Fibroblast of mammary gland (primary cell): ENCODE results near the gene ADH1C.

Experiments used
- DNase-seq: peaks from one replicate; pipeline ENCODE4 v3.0.0-alpha.2; 2010; ENCODE audit warnings: low read depth
- H3K4me3 ChIP-seq: 2 replicates; pipeline ENCODE4 v1.5.1; 2011; ENCODE audit warnings: low read depth, mild to moderate bottlenecking, low read length, moderate library complexity; ENCODE audit not compliant: control insufficient read depth
- CTCF ChIP-seq: conservative IDR thresholded peaks from 2 replicates; pipeline ENCODE4 v1.5.1; 2011; ENCODE audit warnings: low read depth, low read length, inconsistent platforms; ENCODE audit not compliant: control insufficient read depth, insufficient read depth

The ADH1C gene

GRCh38 chr4:99352602-99353537 lies at the start of gene ADH1C:
Gene ADH1C, minus strand, starts transcription at chr4:99352746. Its CDS starts 71 bp downstream, at chr4:99352675.
- peak; percentile 46 for DNase-seq
- no peak within 1 kb of the TSS for H3K4me3 ChIP-seq
- TF ChIP-seq CTCF, result no peak

GRCh38 chr4:99400831-99401230 lies 48.3 kb upstream of the ADH1C start:
- TF ChIP-seq CTCF, result no peak
- no peak overlapping the region for H3K4me3 ChIP-seq
- DNase-seq, result no peak

- DNase-seq, result no peak
- no peak for TF ChIP-seq CTCF
- no peak overlapping the region for H3K4me3 ChIP-seq
Measured at GRCh38 chr4:99399017-99399416, 46.5 kb upstream of the ADH1C start.

- H3K4me3 ChIP-seq, result no peak overlapping the region
- peak; percentile 67 for DNase-seq
- TF ChIP-seq CTCF, result no peak
Measured at GRCh38 chr4:99395595-99396364, 43.2 kb upstream of the ADH1C start.

- DNase-seq, result peak; percentile 51
- H3K4me3 ChIP-seq, result no peak overlapping the region
- TF ChIP-seq CTCF, result no peak
Measured at GRCh38 chr4:99394896-99395295, 42.4 kb upstream of the ADH1C start.

- no peak overlapping the region for H3K4me3 ChIP-seq
- TF ChIP-seq CTCF, result no peak
- DNase-seq, result peak; percentile 82
Measured at GRCh38 chr4:99390055-99390454, 37.5 kb upstream of the ADH1C start.
